Kidney glomerular epithelial cell (primary cell): ENCODE measurements around the gene TBCD.

ENCODE experiments used
- DNase-seq: peaks from one replicate; lab custom pipeline; 2025; lab: John Stamatoyannopoulos, UW

TBCD gene

GRCh38 chr17:82810644-82811430 lies 59.0 kb downstream of the TBCD start:
- no peak for DNase-seq

GRCh38 chr17:82812058-82812457 lies 60.2 kb downstream of the TBCD start:
- no peak for DNase-seq

- no peak for DNase-seq
These were observed 60.7 kb downstream of the TBCD start for GRCh38 chr17:82812601-82813000.

GRCh38 chr17:82813299-82814051 lies 61.6 kb downstream of the TBCD start:
- no peak for DNase-seq

- no peak for DNase-seq
These were observed 63.0 kb downstream of the TBCD start for GRCh38 chr17:82814834-82815233.

GRCh38 chr17:82815354-82815753 lies 63.5 kb downstream of the TBCD start:
- DNase-seq, result no peak

GRCh38 chr17:82815790-82816305 lies 64.0 kb downstream of the TBCD start:
- DNase-seq, result no peak

- DNase-seq, result no peak
These were observed 64.5 kb downstream of the TBCD start for GRCh38 chr17:82816358-82816757.

GRCh38 chr17:82817947-82818346 lies 66.1 kb downstream of the TBCD start:
- DNase-seq, result no peak

- no peak for DNase-seq
These were observed 68.7 kb downstream of the TBCD start for GRCh38 chr17:82820278-82821251.

GRCh38 chr17:82821554-82821953 lies 69.7 kb downstream of the TBCD start:
- no peak for DNase-seq

GRCh38 chr17:82822281-82822680 lies 70.4 kb downstream of the TBCD start:
- no peak for DNase-seq

- DNase-seq, result no peak
These were observed 71.1 kb downstream of the TBCD start for GRCh38 chr17:82823004-82823403.

GRCh38 chr17:82825540-82826124 lies 73.8 kb downstream of the TBCD start:
- no peak for DNase-seq

- DNase-seq, result no peak
These were observed 74.3 kb downstream of the TBCD start for GRCh38 chr17:82826211-82826610.

GRCh38 chr17:82826956-82827355 lies 75.1 kb downstream of the TBCD start:
- no peak for DNase-seq

- no peak for DNase-seq
These were observed 77.1 kb downstream of the TBCD start for GRCh38 chr17:82828875-82829487.

- DNase-seq, result no peak
These were observed 78.4 kb downstream of the TBCD start for GRCh38 chr17:82830249-82830661.

- no peak for DNase-seq
These were observed 79.4 kb downstream of the TBCD start for GRCh38 chr17:82831041-82831817.

GRCh38 chr17:82831818-82832200 lies 79.9 kb downstream of the TBCD start:
- no peak for DNase-seq
